NT2/D1 (cell line): ENCODE measurements around the gene CRACR2A.

Experiments used
- DNase-seq: peaks from one replicate; pipeline ENCODE4 v3.0.0-alpha.2; 2011; ENCODE audit warnings: low read depth, low spot score
- H3K27me3 ChIP-seq: 2 replicates; pipeline ENCODE4 v1.6.0; 2011; ENCODE audit warnings: mild to moderate bottlenecking; ENCODE audit not compliant: insufficient read length, insufficient read depth
- H3K36me3 ChIP-seq: 2 replicates; pipeline ENCODE4 v1.6.1; 2011; ENCODE audit warnings: mild to moderate bottlenecking, low read length, mixed read lengths; ENCODE audit not compliant: insufficient read depth, insufficient read length
- H3K4me1 ChIP-seq: 2 replicates; pipeline ENCODE4 v1.5.1; 2011; ENCODE audit not compliant: insufficient read depth, insufficient read length
- H3K4me3 ChIP-seq: 2 replicates; pipeline ENCODE4 v1.5.1; 2011; ENCODE audit warnings: low read depth; ENCODE audit not compliant: insufficient read length
- H3K9ac ChIP-seq: 2 replicates; pipeline ENCODE4 v1.6.0; 2011; ENCODE audit warnings: low read depth; ENCODE audit not compliant: insufficient read length
- H3K9me3 ChIP-seq: 2 replicates; pipeline ENCODE4 v1.5.1; 2011; ENCODE audit warnings: mild to moderate bottlenecking, low read length; ENCODE audit not compliant: insufficient read depth
- SUZ12 ChIP-seq: IDR thresholded peaks from 2 replicates; pipeline ENCODE4 v1.6.1; 2011; ENCODE audit not compliant: insufficient read length, insufficient read depth; ENCODE audit errors: extremely low read depth
- YY1 ChIP-seq: IDR thresholded peaks from 2 replicates; pipeline ENCODE4 v1.6.1; 2011; ENCODE audit not compliant: insufficient read length, insufficient read depth
- ZNF274 ChIP-seq: IDR thresholded peaks from 2 replicates; pipeline ENCODE4 v1.6.1; 2011; ENCODE audit warnings: mild to moderate bottlenecking, low read depth, low read length

The CRACR2A gene

GRCh38 chr12:3722368-3722767 lies 30.5 kb downstream of the CRACR2A start:
- Histone ChIP-seq H3K36me3 (no peaks in the 10 kb centered on the region), H3K9ac (no peak overlapping the region), H3K4me3 (no peak overlapping the region), H3K9me3 (peaks cover 45% of the 10 kb centered on the region), H3K4me1 (peaks cover 9% of the 10 kb centered on the region), H3K27me3 (no peaks in the 10 kb centered on the region)
- no peak for DNase-seq
- TF ChIP-seq ZNF274 (no peak), SUZ12 (no peak), YY1 (no peak)

- peaks cover 5% of the 10 kb centered on the region for H3K4me1 ChIP-seq
- DNase-seq, result no peak
- H3K9ac ChIP-seq, result no peak overlapping the region
- H3K27me3 ChIP-seq, result no peaks in the 10 kb centered on the region
- H3K4me3 ChIP-seq, result no peak overlapping the region
- no peaks in the 10 kb centered on the region for H3K36me3 ChIP-seq
- TF ChIP-seq ZNF274 (no peak), SUZ12 (no peak), YY1 (no peak)
- H3K9me3 ChIP-seq, result peaks cover 45% of the 10 kb centered on the region
These were observed 32.1 kb downstream of the CRACR2A start for GRCh38 chr12:3720772-3721171.

- Histone ChIP-seq H3K27me3 (no peaks in the 10 kb centered on the region), H3K4me3 (no peak overlapping the region), H3K9me3 (peaks cover 27% of the 10 kb centered on the region), H3K4me1 (no peaks in the 10 kb centered on the region), H3K36me3 (no peaks in the 10 kb centered on the region), H3K9ac (no peak overlapping the region)
- TF ChIP-seq YY1 (no peak), ZNF274 (no peak), SUZ12 (no peak)
- no peak for DNase-seq
These were observed 34.8 kb downstream of the CRACR2A start for GRCh38 chr12:3718100-3718499.

- DNase-seq, result no peak
- no peak for TF ChIP-seq SUZ12
- TF ChIP-seq ZNF274, result no peak
- TF ChIP-seq YY1, result no peak
- Histone ChIP-seq H3K27me3 (no peaks in the 10 kb centered on the region), H3K36me3 (no peaks in the 10 kb centered on the region), H3K9ac (no peak overlapping the region), H3K4me3 (no peak overlapping the region), H3K4me1 (no peaks in the 10 kb centered on the region), H3K9me3 (peaks cover 20% of the 10 kb centered on the region)
These were observed 35.5 kb downstream of the CRACR2A start for GRCh38 chr12:3717283-3717898.

- TF ChIP-seq YY1 (no peak), SUZ12 (no peak), ZNF274 (no peak)
- no peak for DNase-seq
- Histone ChIP-seq H3K36me3 (no peaks in the 10 kb centered on the region), H3K27me3 (no peaks in the 10 kb centered on the region), H3K9ac (no peak overlapping the region), H3K4me3 (no peak overlapping the region), H3K4me1 (no peaks in the 10 kb centered on the region), H3K9me3 (peaks cover 14% of the 10 kb centered on the region)
These were observed 36.9 kb downstream of the CRACR2A start for GRCh38 chr12:3715999-3716398.

GRCh38 chr12:3713947-3714346 lies 39.0 kb downstream of the CRACR2A start:
- Histone ChIP-seq H3K27me3 (no peaks in the 10 kb centered on the region), H3K4me1 (no peaks in the 10 kb centered on the region), H3K4me3 (no peak overlapping the region), H3K9me3 (peaks cover 9% of the 10 kb centered on the region; the same call in 1 of the 2 replicates), H3K36me3 (no peaks in the 10 kb centered on the region), H3K9ac (no peak overlapping the region)
- DNase-seq, result no peak
- TF ChIP-seq YY1, result no peak
- TF ChIP-seq SUZ12, result no peak
- TF ChIP-seq ZNF274, result no peak

- Histone ChIP-seq H3K9ac (no peak overlapping the region), H3K27me3 (no peaks in the 10 kb centered on the region), H3K9me3 (peaks cover 9% of the 10 kb centered on the region; the same call in 1 of the 2 replicates), H3K36me3 (no peaks in the 10 kb centered on the region), H3K4me3 (no peak overlapping the region), H3K4me1 (no peaks in the 10 kb centered on the region)
- TF ChIP-seq ZNF274 (no peak), YY1 (no peak), SUZ12 (no peak)
- peak; percentile 38 for DNase-seq
These were observed 39.4 kb downstream of the CRACR2A start for GRCh38 chr12:3713483-3713882.
